Urothelium cell line (cell line): ENCODE data around the gene MAML3.
A peak's percentile ranks its signal among the peaks of the same experiment; 100 is the strongest.

Experiments used
- DNase-seq: peaks from one replicate; pipeline ENCODE4 v3.0.0; 2011; ENCODE audit warnings: low spot score, mixed read lengths
- FAIRE-seq: peaks from 2 replicates; lab custom pipeline; 2011; peaks lifted over from hg19 to GRCh38; lab: Jason Lieb, UNC

The MAML3 gene

DNA sequence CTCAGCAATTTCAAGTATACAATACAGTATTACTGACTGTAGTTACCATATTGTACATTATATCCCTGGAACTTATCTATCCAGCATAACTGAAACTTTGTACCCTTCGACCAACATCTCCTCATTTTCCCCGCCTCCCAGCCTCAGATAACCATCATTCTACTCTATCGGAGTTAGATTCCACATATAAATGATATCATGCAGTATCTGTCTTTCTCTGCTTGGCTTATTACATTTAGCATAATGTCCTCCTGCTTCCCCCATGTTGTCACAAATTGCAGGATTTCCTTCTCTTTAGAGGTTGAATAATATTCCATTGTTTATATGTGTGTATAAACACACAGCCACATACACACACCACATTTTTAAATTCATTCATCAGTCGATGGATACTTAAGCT, 218.1 kb downstream of the MAML3 start:
- FAIRE-seq (no peak), DNase-seq (no peak)

DNA sequence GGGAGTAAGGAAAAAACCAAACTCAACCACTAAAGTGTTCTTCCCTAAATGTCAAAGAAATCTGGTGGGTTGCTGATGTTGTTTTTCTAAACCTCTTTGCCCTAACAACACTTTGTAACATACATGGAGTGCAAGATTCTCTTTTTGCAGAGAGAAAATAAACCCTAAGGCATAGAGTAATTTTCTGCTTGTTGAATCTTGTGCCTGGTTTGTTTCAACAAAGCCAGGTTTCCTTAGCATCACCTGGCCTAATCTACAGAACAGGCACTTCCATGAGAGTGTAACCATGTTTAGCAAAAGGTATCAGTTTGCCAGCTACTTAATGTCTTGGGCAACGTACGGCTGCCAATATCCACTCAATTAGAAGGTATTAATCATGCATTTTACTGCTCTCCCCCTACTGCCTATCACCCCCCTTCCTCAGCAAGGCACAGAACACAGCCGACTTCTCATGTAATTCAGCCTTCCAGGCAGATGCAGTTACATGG, 219.2 kb downstream of the MAML3 start:
- FAIRE-seq, result no peak
- no peak for DNase-seq

DNA sequence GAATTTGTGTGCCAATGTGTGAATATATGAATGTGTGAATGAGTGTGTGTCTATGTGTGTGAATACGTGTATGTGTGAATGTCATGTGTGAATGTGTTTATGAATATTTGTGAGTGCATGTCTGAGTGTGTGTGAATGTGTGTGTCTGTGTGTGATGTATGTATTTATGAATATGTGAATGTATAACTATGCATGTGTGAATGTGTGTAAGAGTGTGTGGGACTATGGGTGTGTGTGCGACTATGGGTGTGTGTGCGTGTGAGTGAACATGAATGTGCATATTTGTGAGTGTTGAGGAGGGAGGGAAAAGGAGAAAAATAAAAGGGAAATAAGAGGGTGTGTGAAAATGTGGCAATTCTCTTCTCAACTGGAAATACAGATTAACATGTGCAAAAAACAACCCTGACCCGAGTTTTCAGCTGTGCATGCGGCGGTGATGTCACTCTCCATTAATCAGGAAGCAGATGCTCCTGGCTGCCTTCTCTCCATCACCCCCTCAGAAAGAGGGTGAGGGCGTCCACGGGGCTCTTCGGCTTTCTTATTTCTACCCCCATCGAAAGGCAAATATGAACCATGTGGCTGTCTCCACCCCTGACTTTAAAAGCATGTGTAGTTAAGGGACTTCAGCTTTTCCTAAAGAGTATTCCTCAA, 219.8 kb downstream of the MAML3 start:
- DNase-seq, result no peak
- FAIRE-seq, result peak; percentile 78

DNA sequence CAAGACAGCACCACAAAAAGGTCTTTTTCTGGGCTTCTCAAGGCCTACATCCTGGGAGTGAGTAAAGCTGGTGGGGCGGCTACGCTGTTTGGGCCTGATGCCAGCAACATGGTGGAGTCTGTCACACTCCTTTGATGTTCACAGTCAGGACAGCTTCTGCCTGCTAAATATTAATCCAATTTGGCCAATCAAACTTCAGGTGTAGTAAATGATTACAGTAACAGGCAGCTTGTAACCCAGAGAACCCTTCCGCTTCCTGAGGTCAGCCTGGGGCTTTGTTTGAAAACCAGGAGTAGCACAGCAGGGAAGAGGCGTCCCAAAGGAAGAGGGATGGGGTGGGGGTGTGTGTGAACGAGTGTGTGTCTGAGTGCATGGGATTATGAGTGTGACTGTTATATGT, 220.4 kb downstream of the MAML3 start:
- FAIRE-seq, result no peak
- DNase-seq, result no peak

DNA sequence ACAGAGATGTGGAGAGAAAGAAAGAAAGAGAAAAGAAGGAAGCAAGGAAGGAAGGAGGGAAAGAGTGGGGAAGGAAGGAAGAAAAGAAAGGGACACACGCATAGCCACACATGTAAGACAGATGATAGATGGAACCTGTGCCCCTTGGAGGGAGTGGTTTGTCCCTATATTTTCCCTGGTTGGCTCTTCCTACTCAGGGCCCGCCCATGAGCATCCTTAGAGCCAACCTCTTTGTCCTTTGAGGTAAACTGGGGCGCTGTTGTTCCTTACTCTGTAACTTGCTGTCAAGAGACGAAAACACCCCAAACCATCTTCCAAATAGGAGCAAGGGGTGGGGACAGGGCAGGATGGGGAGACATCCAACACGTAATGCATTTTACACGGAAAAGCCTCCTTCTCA, 220.9 kb downstream of the MAML3 start:
- FAIRE-seq (no peak), DNase-seq (no peak)

DNA sequence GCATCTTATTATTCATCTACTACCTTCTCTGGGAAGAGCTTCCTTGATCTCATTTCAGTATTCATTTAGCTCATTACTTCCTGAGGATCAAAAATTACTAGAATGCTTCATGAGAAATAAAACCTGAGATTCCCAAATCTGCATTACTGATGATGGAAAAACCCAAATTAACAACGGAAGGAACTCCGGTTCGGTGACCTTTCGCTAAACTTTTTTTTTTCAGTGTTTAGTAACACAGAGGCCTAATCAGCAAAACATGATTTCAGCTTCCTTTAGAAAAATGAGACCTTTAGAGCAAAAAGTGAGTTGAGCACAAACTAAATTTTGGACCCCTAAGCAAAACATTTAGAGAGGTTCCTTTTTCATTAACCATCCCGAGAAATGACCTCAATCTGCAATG, 229.2 kb downstream of the MAML3 start:
- DNase-seq, result no peak
- no peak for FAIRE-seq

DNA sequence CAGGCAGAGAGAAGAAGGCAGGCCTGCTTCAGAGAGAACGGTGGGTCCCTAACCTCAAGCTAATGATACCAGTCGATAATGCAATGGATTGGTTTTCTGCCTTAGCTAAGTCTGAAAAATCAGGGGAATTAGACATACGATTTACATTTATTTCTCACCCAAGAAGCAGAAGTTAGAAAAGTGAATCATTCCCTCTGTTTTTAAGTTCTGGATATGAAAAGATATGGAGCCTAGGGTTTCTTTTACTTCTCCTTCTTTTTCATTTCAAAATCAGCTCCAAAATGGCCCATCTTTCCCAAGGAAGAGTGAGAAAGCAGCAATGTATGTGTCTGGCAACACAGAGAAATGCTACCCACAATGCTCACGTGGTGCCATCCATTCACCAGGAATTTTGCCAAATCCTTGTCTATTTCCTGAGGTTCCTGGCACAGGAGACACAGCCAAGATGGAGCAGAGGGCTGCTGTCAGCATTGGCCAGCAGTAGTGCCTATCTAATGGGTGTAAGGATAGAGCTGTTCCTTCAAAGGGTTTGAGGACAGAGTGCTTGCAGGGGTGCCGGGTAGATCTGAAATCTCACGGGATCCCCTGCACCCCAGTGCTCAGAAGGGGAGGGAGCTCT, 231.5 kb downstream of the MAML3 start:
- DNase-seq, result peak; percentile 13

DNA sequence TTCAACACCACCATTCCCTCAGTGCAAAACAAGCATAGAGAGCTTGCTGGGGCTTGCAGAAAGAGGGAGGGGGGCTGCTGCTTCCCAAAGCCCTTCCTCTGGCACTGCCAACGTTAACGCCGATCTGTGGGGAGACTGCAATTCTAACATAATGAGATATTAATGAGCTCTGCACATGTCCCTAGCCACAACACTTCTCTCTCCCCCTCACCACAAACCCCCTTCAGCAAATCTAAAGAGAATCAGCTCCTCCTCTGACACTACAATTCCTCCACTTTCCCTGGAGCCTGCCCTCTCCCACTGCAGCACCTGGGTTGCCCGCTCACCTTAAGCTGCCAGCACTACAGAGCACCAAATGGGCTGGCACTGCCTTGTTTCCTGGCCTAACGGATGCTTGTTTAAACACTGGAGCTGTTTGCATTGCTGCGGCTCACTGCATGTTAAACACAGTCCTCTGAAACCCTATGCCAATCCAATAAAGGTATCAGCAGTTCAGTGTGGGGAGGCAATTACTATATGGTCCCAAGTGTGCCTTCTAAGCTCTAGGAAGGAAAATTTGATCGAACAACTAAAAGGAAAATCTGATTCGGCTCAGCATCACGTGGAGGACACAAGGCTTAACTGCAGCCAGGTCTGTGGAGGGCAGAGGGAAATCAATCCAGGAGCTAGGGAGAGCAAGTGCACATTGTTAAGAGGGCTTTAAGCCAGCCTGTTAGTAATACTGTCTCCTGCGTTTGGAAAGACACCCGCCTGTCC, 232.4 kb downstream of the MAML3 start:
- FAIRE-seq, result no peak
- no peak for DNase-seq

More for the DNA sequence above, 231.5 kb downstream of the MAML3 start:
- no peak for FAIRE-seq

DNA sequence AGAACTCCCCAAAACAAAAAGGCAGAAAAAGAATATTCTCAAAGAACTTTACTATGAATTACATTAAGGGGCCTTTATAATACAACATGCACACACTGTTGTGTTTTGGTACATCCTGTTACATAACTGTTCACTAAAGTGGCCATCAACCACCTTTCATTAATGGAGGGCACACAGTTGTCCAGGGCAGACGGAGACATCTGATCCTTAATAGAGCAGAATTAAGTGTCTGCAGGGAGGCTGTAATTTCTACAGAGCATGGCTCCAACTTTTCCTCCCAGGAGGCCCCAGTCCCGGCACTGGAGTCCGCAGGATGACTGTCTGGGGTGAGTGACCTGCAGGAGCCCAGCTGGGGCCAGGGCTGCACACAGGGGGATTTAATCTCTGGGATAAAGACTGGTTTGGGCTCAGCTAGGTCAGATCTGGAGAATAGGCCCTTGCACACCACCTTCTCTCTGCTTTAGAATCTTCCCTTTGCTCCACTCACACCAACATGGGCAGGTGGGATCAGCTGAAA, 233.4 kb downstream of the MAML3 start:
- FAIRE-seq (no peak), DNase-seq (no peak)

DNA sequence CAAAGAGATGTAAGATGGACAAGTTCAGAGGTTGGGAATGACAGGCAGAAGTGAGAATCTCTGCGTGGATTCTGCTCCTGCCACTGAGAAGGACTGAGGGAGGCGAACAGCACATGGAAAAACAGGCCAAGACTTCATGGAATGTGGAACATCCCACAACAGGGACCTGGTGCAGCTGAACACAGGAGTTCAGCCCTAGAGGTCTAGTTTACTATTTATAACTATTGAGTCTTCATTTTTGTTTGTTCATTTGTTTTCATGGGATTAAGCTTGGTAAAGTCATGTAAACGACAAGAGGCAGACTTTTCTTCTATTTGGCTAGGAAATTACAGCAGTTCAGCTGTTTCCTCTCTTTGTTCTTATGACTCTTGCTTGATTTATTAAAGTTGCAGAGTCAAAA, 234.5 kb downstream of the MAML3 start:
- FAIRE-seq (no peak), DNase-seq (peak; percentile 26)

DNA sequence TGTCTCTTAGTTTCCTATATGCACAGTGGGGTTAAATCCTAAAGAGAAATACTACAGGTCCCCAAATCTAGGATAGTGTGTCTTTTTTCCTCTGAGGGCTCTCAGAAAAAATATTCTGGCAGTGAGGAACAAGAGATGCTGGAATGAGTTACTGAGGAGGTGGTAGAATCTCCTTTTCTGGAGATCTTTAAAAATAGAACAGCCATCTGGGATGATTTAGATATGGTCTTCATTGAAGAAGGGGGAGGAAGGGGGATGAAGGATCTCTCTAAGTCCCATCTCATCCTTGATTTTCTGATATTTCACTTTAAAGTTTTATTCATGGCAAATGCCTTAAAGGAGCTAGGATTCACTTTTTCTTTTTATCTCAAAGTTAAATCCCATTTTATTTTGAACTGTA, 235.0 kb downstream of the MAML3 start:
- FAIRE-seq (no peak), DNase-seq (no peak)

DNA sequence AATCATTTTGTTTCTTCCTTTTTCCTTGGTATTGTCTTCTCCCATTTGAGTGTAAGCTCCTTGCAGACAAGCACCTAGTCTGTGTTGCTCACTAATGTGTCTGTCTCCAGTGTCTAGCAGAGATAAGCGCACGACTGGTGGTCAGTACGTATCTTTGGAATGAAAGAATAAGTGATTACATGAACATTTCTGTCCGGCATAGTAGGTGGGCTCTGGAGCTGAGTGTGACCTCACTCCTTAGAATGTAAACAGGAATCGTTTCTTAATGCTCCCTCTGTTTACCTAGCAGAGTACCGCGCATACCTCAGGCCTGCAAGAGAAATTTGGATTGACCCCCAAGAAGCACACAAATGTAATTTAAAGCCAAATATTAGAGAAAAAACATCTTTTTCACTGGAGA, 235.4 kb downstream of the MAML3 start:
- DNase-seq, result no peak
- FAIRE-seq, result no peak

DNA sequence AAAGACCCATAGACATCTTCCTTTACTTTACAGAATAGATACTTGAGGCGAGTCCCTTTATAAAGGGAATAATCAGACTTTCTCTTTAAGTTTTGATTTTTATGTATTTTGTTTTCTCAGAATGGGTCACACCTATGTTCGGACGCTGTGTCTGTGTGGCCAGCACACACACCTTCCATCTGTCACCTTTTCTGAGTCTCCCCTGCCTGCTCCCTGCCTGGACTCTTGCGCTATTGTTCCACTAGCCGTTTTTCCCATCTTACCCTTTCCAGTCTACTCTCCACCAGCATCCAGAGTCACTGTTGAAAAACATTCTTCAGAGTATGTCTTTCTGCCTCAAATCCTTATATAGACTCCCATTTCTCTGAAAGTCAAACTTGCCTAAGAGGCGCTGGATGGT, 236.1 kb downstream of the MAML3 start:
- no peak for DNase-seq
- no peak for FAIRE-seq

DNA sequence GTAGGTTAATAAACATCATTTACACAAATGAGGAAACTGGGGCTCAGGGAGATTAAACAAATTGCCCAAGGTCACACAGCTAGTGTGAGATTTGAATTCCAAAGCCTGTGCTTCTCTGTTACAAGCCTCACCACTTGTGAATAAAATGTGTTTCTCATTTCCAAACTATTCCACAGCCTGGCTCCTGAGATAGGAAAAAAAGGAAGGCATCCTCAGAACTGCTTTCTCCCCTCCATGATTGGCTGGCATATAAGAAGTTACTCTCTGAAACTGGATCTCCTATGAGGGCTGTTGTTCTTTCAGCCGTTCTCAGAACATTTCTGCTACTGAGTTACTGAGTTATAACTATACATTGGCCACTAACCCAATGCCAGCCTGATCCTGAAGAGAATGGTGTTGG, 237.9 kb downstream of the MAML3 start:
- FAIRE-seq (no peak), DNase-seq (no peak)

DNA sequence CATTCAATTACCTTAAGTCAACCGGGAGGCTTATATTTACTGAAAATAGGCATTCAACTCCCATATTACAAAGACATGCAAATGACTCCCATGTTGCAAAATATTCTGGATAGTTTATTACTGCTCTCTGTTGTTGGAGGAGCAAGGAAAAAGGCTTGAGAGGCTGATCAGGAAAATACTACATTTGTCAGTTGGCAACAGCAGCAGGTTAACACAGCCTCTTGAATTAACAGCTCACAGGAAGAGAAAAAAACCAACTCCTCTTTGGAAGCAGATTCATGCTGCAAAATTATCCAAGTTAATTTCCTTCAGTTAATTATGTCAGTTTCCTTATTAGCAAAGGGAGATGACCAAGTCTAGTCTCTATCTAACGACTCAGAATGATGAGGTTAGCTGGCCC, 238.9 kb downstream of the MAML3 start:
- FAIRE-seq (no peak), DNase-seq (no peak)

DNA sequence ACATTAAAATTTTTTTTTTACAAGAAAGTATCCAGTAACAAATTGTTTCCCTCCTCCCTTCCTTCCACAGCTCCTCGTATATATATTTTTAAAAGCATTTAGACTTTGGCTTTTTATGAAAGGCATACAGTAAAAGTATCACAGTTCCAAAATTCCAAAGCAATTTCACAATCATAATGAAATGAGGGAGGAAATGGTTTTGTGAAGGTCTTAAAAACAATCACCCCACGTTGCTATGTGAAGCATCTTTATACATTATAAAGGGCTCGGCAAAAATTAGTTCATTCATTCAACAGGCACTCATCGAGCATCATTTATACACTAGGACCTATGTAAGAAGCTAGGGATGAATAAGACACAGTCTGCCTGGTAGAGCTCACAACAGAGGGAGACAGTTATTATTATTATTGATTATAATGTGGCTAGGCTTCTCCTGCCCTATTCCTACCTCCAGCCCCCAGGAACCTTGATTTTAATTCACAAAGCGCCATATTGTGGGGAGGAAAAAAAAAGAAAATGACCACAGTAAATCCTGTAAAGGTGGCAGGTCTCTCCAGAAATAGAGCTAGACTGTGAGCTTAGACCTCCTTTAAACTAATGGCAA, 239.9 kb downstream of the MAML3 start:
- FAIRE-seq (no peak), DNase-seq (no peak)

DNA sequence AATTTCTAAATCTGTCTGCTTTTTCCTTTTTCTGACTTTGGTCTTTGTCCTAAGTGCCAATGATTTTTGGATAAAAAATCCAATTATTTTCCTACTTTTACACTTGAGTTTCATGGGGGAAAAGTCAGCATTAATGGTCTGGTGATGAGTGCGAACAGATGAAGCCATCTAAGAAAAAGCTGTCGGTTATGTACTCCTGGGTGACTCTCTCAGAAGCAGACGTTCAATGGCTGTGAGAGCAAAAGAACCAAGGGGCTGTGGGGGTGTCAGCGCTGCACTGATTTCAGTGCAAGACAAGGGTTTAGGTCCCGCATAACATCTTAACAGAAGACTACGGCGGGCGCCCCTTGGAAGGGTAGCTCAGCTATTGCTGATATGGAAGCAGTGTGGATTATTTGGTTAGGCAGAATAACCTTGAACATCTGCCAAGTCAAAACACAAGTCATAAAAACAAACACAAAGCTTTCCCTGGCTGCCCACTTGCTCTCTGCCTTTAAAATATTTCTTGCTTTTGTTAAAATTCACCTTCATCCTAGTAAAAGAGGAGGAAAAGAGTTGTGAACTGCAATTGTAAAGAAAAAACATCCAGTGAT, 240.5 kb downstream of the MAML3 start:
- FAIRE-seq (no peak), DNase-seq (no peak)

DNA sequence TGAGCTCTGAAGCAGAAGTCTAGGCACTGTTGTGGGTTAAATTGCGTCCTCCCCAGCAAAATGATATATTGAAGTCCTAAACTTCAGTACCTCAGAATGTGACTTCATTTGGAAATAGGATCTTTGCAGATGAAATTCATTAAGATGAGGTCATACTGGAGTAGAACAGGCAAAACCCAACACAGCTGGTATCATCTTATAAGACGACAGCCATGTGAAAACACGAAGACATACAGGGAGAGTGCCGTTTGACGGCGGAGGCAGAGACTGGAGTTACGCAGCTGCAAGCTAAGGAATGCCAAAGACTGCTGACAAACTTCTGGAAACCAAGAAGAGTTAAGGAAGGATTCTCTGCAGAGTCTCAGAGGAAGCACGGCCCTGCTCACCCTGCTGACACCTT, 241.5 kb downstream of the MAML3 start:
- no peak for FAIRE-seq
- no peak for DNase-seq

DNA sequence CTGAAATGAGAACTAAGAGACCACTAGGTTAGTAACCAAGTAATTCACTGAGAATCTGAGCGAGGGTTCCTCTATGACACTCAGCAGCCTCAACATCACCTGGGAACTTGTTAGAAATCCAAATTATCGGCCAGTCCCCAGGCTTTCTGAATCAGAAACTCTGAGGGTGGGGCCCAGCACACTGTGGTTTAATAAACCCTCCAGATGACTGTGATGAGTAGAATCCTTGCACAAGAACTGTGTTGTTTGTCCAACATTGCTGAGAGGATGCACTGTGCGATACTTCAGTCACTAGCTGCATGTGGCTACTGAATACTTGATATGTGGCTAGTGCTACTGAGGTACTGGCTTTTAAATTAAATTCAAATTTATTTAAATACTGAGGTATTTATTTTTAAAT, 243.9 kb downstream of the MAML3 start:
- no peak for FAIRE-seq
- DNase-seq, result no peak

DNA sequence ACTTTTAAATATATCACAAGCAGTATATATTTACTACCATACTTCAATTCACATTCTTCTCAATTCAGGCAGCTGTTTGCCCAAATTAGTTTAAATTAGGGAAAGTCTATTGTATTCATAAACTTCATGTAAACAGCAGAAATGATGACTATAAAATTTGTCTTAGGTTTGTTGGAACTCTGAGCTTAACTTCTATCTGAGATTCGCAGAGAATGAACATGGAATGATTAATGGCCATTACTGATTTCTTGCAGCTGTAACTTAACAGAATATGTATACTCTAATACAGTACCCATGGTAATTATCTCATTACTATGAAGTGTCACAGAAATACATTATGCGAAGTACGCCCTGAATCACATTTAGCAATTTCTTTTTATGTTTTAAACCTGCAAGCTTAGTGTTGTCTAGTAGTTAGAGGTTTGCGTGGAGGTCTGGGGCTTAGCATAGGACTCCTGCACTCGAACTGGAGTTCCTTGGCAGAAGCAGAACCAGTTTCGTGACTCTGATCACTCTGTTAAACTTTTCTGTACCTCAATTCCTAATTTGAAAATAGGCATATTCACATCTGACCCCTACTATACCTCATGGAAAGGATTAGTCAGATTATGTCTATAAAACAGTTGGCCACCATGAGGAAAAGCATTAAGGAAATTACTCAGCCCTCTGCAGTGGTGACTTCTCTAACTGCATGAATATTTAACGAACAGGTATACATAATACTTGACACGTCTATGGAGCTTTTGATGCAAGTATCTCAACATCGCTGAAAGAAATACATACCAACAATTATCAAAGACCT, 245.1 kb downstream of the MAML3 start:
- no peak for DNase-seq
- no peak for FAIRE-seq
